ENCODE measurements around the gene WDR88.

GRCh38 chr19:33130433-33130832 lies 1.5 kb upstream of the WDR88 start:
- TF ChIP-seq CTCF (IDR thresholded peaks at IDR 0.05) (no peak), POLR2A (IDR thresholded peaks at IDR 0.05) (no peak)

Data from ovary (tissue), 3 donors.